Peyer's patch (tissue), 4 donors: Measurements from ENCODE around the gene CCND2.

Source experiments
- POLR2A ChIP-seq, 2 donors: fragments of 450-650 bp; IDR thresholded peaks; one replicate each; pipeline ENCODE4 v1.5.1; 2017; ENCODE audit warnings: antibody characterized with exemption in 2 of 2, mild to moderate bottlenecking in 2 of 2, moderate library complexity in 2 of 2
- TF ChIP-seq, protein P1 (sequence below), 6 experiments: fragments of 450-650 bp in 4 of 6; fragments of 200-600 bp in 2 of 6; sonication (generic) in 1 of 6; IDR thresholded peaks; one replicate each; pipeline ENCODE4 v1.5.1; 2017 to 2019; ENCODE audit warnings: antibody characterized with exemption in 6 of 6, mild to moderate bottlenecking in 3 of 6, moderate library complexity in 1 of 6

DNA sequence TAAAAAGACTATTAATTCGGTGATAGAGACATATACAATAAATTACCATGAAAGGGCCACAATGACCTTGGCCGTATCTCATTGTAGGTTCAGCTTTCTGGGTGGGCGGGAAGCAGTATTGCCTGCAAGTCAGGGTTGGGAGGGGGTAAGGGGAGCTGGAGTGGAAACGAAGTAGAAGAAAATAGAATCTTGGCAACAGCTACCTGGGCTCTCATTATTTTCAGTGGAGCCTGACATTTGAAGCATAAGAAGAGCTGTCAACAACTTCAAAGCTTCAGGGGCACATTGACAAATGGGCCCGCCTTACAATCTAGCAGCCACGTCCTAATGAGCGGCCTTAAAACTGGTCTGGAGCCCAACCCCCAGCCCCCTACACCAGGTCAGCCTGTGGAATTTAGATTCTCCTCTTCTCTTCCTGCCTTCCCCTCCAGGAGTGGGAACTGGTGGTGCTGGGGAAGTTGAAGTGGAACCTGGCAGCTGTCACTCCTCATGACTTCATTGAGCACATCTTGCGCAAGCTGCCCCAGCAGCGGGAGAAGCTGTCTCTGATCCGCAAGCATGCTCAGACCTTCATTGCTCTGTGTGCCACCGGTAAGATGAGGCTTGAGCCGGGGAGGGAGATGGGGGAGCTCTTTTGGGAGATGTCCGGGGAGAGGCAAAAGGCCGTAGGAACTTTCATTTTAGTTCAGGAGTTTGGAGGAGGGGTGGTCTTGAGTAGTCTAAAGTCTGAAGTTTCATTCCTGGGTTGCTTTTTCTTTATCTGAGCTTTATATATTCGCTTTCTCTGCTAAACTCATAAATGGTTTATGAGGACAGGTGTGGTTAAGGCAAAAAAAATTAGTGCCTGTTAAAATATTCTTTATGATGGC, 5.0 kb downstream of the CCND2 start:
- peak in 1 of 2 donors; percentile 9 for TF ChIP-seq POLR2A (IDR thresholded peaks at IDR 0.05)
- TF ChIP-seq, protein P1, sequence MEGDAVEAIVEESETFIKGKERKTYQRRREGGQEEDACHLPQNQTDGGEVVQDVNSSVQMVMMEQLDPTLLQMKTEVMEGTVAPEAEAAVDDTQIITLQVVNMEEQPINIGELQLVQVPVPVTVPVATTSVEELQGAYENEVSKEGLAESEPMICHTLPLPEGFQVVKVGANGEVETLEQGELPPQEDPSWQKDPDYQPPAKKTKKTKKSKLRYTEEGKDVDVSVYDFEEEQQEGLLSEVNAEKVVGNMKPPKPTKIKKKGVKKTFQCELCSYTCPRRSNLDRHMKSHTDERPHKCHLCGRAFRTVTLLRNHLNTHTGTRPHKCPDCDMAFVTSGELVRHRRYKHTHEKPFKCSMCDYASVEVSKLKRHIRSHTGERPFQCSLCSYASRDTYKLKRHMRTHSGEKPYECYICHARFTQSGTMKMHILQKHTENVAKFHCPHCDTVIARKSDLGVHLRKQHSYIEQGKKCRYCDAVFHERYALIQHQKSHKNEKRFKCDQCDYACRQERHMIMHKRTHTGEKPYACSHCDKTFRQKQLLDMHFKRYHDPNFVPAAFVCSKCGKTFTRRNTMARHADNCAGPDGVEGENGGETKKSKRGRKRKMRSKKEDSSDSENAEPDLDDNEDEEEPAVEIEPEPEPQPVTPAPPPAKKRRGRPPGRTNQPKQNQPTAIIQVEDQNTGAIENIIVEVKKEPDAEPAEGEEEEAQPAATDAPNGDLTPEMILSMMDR (IDR thresholded peaks at IDR 0.05) = no peak
